GF-D8 (cell line): ENCODE data around the gene EID3.

Experiments used
- DNase-seq: peaks from one replicate; lab custom pipeline; 2025; lab: John Stamatoyannopoulos, UW

Gene EID3

GRCh38 chr12:104340177-104340576 is 36.6 kb downstream of the EID3 start:
- DNase-seq: no peak

- DNase-seq: no peak
Observed at GRCh38 chr12:104340925-104341611, 37.5 kb downstream of the EID3 start.

- no peak for DNase-seq
Observed at GRCh38 chr12:104342147-104342546, 38.6 kb downstream of the EID3 start.

- no peak for DNase-seq
Observed at GRCh38 chr12:104342635-104343249, 39.2 kb downstream of the EID3 start.

- DNase-seq: no peak
Observed at GRCh38 chr12:104344682-104345081, 41.1 kb downstream of the EID3 start.

GRCh38 chr12:104345234-104346066 is 41.9 kb downstream of the EID3 start:
- DNase-seq: no peak

- DNase-seq: no peak
Observed at GRCh38 chr12:104347374-104348075, 44.0 kb downstream of the EID3 start.

- DNase-seq: no peak
Observed at GRCh38 chr12:104348283-104348993, 44.9 kb downstream of the EID3 start.

- no peak for DNase-seq
Observed at GRCh38 chr12:104348994-104349494, 45.5 kb downstream of the EID3 start.

- DNase-seq: no peak
Observed at GRCh38 chr12:104350211-104351056, 46.9 kb downstream of the EID3 start.

GRCh38 chr12:104351057-104351983 is 47.8 kb downstream of the EID3 start:
- DNase-seq: no peak

GRCh38 chr12:104352106-104352713 is 48.7 kb downstream of the EID3 start:
- no peak for DNase-seq

- DNase-seq: no peak
Observed at GRCh38 chr12:104353012-104353981, 49.8 kb downstream of the EID3 start.

GRCh38 chr12:104354167-104354867 is 50.8 kb downstream of the EID3 start:
- no peak for DNase-seq
